Measurements from ENCODE around the gene NAA25.

GRCh38 chr12:112007945-112008344 is 100.6 kb downstream of the NAA25 start:
- TF ChIP-seq CTCF (IDR thresholded peaks at IDR 0.05; ENCODE audit: insufficient read depth, low read length, poor library complexity, severe bottlenecking) (no peak), EZH2phosphoT487 (conservative IDR thresholded peaks at IDR 0.05; ENCODE audit: low read length) (no peak)
